ENCODE measurements around the gene WIPF2.
"Not testable (repeated sequence)": the region's sequence is repeated elsewhere in the genome, so short reads cannot be mapped to it uniquely, and the experiment has no call there.

Gene WIPF2

DNA sequence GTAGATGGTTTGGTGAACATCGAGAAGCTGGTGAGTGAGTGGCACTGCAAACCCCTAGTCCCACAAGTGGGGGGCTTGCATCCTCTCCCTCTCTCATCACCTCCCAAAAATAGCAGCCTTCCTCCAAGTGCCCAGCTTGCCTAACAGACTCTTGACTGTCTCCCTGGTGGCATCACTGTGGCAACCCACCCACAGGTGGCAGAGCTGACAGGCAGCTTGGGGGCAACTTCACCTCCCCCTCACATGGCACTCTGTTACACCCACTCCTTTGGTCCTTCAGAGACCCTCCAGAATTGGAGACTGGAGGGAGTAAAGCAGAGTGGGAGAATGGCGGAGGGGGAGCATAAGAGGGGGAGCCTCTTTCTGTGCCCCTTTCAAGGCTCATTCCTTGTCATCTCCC is 26.1 kb upstream of the WIPF2 start:
- no peak for DNase-seq

DNA sequence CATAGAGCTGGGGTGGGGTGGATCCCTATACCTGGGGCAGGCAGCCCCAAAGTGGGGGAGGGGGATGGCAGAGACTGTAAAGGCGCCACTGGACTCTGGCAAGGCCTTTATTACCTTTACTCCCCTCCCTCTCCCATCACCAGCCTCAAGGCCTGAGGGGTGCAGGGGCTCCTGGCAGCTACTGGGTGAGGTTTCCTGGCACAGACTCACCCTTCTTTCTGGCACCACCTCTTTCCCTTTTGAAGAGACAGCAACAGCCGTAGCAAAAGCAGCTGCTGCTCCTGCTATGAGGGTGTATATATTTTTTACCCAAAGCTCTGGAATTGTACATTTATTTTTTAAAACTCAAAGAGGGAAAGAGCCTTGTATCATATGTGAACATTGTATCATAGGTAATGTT is 24.3 kb upstream of the WIPF2 start:
- DNase-seq, result no peak

DNA sequence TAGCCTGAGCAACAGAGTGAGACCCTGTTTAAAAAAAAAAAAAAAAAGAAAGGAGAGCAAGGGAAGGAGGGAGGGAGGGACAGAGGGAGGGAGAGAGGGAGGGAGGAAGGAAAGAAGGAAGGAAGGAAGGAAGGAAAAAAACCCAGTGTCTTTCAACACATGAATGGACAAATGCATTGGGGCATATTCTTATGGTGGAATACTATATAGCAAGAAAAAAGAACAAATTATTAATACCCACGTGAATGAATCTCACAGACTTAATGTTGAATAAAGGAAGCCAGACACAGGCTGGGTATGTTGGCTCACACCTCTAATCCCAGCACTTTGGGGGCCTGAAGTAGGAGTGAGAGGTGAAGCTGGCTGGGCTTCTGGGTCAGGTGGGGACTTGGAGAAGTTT is 21.6 kb upstream of the WIPF2 start:
- DNase-seq, result no peak

DNA sequence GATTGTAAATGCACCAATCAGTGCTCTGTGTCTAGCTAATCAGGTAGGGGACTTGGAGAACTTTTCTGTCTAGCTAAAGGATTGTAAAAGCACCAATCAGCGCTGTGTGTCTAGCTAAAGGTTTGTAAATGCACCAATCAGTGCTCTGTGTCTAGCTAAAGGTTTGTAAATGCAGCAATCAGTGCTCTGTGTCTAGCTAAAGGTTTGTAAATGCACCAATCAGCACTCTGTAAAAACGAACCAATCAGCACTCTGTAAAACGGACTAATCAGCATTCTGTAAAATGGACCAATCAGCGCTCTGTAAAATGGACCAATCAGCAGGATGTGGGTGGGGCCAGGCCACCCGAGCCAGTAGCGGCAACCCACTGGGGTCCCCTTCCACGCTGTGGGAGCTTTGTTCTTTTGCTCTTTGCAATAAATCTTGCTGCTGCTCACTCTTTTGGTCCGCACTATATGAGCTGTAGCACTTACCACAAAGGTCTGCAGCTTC is 21.1 kb upstream of the WIPF2 start:
- not testable (repeated sequence) for DNase-seq

DNA sequence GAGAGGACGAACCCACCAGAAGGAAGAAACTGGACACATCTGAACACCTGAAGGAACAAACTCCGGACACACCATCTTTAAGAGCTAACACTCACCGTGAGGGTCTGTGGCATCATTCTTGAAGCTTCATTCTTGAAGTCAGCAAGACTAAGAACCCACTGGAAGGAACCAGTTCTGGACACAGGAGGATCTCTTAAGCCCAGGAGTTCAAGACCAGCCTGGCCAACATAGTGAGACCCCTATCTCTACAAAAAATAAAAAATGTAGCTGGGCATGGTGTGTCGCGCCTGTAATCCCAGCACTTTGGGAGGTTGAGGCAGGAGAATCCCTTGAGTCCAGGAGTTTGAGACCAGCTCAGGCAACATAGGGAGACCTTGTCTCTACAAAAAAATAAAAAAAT is 20.5 kb upstream of the WIPF2 start:
- no peak for DNase-seq

- no peak for DNase-seq
Measured at GRCh38 chr17:40203131-40203530, 16.0 kb upstream of the WIPF2 start.

DNA sequence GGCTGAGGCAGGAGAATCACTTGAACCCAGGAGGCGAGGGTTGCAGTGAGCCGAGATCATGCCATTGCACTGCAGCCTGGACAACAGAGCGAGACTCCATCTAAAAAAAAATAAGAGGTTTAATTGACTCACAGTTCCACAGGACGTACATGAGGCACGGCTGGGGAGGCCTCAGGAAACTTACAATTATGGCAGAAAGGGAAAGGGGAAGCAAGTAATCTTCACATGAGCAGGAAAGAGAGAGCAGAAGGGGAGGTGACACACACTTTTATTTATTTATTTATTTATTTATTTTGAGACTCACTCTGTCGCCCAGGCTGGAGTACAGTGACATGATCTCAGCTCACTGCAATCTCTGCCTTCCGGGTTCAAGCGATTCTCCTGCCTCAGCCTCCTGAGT is 12.9 kb upstream of the WIPF2 start:
- DNase-seq, result not testable (repeated sequence)

DNA sequence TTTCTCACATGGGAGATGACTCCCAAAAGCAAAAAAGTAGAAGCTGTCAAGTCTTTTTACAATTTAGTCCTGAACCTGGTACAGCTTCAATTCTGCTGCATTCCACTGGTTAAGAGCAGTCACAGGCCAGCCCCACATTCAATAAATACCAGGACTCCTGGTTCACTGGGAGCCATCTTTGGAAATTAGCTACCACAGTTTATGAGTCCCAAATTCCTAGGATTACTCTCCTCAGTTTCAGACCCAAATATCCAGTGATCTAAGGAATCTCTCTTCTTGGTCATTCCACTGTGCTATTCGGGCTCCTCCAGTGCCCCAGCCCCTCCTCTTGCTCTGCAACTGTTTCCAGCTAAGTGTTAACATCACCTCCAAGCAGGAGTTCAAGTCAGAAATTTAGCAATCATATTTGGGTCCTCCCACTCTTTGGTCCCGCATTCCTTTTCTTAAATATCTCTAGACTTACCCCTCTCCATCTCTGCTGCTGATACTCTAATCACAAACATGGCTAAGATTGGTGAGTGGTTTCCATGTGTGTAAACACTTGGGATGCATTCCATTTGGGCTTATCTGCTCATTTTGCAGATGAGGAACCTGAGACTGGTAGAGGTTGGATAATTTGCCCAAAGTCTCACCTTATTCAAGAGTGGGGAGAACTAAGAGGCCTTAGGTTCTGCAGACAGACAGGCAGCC is 9.6 kb upstream of the WIPF2 start:
- DNase-seq, result no peak

DNA sequence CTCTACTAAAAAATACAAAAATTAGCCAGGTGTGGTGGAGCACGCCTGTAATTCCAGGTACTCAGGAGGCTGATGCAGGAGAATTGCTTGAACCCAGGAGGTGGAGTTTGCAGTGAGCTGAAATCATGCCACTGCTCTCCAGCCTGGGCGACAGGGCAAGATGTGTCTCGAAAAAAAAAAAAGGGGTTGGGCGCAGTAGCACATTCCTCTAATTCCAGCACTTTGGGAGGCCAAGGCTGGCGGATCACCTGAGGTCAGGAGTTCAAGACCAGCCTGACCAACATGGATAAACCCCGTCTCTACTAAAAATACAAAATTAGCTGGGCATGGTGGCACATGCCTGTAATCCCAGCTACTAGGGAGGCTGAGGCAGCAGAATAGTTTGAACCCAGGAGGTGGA is 5.2 kb upstream of the WIPF2 start:
- not testable (repeated sequence) for DNase-seq

DNA sequence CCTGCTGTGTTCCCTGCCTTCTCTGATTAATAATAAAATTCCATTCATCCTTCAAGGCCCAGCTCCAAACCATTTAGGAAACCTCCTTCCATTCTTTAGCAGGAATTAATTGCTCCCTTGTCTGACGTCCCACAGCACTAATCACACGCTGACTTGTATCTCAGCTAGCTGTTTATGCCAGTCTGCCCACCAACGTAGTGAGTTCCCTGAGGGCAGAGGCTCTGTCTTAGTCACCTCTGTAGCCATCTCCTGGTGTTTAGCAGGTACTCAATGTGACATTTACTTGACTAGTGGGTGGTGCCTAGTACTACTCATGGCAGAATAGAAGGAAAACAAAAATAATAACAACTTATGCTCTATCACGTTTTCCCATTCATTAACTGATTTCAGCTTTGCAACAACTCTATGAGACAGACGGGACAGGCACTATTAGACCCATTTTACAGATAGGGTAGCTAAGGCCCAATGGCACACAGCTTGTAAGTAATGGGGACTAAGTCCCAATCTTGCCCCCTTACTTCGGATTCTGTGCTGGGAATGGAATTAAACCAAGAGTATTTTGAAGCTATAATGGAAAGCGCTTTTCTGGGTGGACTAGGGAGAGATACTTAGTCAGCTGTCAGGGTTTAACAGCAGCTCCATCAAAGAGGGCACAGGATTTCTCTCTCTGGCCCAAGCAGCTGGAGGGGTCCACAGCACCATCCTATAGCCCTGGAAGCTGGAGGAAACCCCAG is 931 bp upstream of the WIPF2 start:
- DNase-seq, result no peak

DNA sequence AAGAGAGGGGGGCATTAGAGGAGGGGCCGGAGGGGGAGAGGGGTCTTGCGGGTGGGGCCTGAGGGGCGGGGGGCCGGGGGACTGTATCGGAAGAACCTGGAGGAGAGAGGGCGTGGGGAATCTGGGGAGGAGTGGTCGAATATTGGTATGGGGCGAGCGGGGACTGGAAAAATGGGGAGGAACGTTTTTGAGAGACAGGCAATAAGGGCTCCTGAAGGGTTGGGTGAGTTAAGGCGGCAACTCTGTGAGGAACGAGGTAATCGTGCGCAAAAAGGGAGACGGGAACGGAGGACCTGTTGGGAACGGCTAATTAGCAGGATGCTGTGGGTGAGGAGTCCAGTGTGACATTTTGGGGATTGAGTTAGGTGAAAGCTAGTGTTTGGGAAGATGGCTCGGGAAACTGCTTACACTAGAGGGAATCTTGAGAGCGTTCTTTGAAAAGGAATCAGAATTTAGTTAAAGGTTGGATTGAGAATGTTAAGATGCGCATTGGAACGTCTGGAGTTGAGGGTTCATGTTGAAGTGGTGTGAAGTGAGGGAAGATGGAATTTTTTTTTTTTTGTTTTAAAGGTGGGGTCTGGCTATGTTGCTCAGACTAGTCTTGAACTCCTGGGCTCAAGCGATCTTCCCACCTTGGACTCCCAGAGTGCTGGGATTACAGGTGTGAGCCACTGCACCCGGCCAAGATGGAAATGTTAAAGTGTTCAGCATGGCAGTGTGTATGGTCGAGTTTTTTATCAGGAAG is 662 bp downstream of the WIPF2 start:
- DNase-seq, result peak; percentile 83

- DNase-seq, result no peak
Measured at GRCh38 chr17:40224718-40225550, 5.8 kb downstream of the WIPF2 start.

DNA sequence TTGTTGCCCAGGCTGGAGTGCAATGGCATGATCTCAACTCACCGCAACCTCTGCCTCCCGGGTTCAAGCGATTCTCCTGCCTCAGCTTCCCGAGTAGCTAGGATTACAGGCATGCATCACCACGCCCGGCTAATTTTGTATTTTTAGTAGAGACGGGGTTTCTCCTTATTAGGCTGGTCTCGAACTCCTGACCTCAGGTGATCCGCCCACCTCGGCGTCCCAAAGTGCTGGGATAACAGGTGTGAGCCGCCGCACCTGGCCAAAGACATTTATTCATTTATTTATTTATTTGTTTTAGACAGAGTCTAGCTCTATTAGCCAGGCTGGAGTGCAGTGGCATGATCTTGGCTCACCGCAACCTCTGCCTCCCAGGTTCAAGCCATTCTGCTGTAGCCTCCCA is 10.0 kb downstream of the WIPF2 start:
- DNase-seq, result not testable (repeated sequence)

- DNase-seq, result no peak
Measured at GRCh38 chr17:40230670-40231069, 11.6 kb downstream of the WIPF2 start.

DNA sequence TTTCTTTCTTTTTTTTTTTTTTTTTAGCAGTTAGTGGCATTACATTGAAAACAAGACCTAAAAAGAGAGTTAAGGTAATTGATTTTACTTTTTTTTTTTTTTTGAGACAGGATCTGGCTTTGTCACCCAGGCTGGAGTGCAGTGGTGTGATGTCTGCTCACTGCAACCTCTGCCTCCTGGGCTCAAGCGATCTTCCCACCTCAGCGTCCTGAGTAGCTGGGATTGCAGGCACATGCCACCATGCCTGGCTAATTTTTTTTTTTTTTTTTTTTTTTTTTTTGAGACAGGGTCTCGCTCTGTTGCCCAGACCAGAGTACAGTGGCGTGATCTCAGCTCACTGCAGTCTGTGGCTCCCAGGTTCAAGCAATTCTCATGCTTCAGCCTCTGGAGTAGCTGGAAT is 12.8 kb downstream of the WIPF2 start:
- not testable (repeated sequence) for DNase-seq

DNA sequence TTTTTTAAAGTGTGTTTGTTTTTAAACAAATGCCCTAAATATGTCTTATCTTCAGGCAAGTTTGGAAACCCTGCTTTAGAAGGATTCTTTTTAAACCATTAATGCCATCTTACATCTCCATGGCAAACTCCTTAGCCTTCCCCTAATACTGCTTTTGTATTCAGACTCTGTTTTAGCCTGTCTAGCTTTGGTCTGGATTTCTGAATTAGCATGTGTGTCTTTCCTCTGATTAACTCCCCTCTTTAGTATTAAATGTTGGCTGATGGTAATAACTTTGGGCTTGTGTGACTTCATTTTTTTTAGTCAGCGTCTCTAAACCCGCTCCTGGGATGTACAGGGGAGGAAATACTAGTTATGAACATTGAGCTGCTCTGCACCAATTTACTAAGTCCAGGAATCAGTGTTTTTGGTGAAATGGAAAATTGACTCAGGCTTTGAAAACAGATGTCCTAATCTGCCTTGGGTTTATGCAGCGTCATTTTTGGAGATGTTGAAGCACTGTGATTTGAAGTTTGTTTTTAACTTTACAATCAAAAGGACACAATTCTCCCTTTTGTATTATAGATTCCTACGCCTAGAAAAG is 22.2 kb downstream of the WIPF2 start:
- no peak for DNase-seq

DNA sequence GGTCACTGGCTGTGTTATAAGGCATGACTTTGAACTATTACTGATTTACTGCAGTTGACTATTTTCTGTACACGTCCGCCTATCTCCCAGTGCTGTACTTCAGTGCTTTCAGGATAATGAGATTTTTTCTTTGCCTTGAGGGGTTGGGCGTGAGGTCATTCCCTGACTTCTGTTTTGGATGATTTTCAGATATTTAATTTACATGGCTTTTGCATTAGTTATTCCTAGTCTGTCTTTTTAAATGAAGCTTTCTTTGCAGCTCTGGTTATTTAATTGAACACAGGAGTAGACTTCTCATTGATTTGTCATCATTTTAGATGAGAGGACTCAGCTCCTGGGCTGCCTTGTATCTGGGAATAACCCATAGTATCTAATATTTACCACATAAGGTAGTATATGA is 23.7 kb downstream of the WIPF2 start:
- DNase-seq, result no peak

- no peak for DNase-seq
Measured at GRCh38 chr17:40243761-40244160, 24.7 kb downstream of the WIPF2 start.

- DNase-seq, result no peak
Measured at GRCh38 chr17:40244255-40244654, 25.2 kb downstream of the WIPF2 start.

- DNase-seq, result no peak
Measured at GRCh38 chr17:40247926-40248495, 28.9 kb downstream of the WIPF2 start.

GRCh38 chr17:40248507-40248906 is 29.4 kb downstream of the WIPF2 start:
- DNase-seq, result no peak

DNA sequence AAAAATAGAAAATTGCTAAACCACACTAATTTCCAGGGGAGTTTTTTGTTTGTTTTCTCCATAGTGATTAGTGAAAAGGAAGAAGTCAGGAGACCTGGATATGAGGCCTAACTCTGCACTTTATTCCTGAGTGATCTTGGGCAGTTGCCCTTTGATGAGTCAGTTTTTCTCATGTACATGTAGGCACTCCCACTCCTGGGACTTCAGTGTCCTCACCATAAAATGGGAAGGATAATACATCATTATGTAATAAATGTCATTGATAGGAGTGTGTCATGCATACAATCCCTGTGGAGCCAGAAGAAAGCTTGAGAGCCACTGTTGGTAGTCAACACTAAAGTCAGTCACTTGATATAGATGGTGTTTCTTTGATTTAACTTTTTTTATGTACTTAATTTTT is 32.5 kb downstream of the WIPF2 start:
- DNase-seq, result no peak

Measured in NCI-H2171 (cell line).